Tibial nerve (tissue), 3 donors: Measurements from ENCODE around the gene CYSRT1.

ENCODE experiments used
- POLR2A ChIP-seq, 2 donors: fragments of 450-650 bp; IDR thresholded peaks; one replicate each; pipeline ENCODE4 v1.6.1; 2017; ENCODE audit warnings: antibody characterized with exemption in 2 of 2, mild to moderate bottlenecking in 2 of 2, moderate library complexity in 2 of 2
- TF ChIP-seq, protein P1 (sequence below), 5 experiments: fragments of 200-600 bp in 3 of 5; fragments of 450-650 bp in 2 of 5; sonication (generic) in 3 of 5; IDR thresholded peaks; one replicate each; pipeline ENCODE4 v1.5.1; 2016 to 2019; ENCODE audit warnings: antibody characterized with exemption in 5 of 5, mild to moderate bottlenecking in 3 of 5, moderate library complexity in 2 of 5

DNA sequence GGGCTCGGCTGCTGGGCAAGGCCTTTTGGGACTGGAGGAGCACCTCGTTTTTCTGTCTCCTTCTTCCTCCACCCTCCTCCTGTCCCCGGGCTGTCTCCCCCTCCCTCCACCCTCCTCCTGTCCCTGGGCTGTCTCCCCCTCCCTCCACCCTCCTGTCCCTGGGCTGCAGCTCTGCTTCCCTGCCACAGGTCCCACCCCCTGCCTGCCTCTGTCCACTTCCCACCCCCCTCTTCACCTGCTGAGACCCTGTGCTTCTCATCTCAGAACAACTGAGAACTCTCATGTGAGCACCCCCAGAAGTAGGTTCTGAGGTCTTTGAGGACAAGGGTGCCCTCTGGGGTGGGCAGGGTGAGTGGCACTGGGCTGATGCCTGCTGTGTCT is 46.7 kb downstream of the CYSRT1 start:
- TF ChIP-seq, protein P1, sequence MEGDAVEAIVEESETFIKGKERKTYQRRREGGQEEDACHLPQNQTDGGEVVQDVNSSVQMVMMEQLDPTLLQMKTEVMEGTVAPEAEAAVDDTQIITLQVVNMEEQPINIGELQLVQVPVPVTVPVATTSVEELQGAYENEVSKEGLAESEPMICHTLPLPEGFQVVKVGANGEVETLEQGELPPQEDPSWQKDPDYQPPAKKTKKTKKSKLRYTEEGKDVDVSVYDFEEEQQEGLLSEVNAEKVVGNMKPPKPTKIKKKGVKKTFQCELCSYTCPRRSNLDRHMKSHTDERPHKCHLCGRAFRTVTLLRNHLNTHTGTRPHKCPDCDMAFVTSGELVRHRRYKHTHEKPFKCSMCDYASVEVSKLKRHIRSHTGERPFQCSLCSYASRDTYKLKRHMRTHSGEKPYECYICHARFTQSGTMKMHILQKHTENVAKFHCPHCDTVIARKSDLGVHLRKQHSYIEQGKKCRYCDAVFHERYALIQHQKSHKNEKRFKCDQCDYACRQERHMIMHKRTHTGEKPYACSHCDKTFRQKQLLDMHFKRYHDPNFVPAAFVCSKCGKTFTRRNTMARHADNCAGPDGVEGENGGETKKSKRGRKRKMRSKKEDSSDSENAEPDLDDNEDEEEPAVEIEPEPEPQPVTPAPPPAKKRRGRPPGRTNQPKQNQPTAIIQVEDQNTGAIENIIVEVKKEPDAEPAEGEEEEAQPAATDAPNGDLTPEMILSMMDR (IDR thresholded peaks at IDR 0.05) = no peak
- TF ChIP-seq POLR2A (IDR thresholded peaks at IDR 0.05) = no peak
